GM21737 (cell line): ENCODE results near the gene DAD1.

Experiments
- ATAC-seq: cut with Tn5 transposase; IDR thresholded peaks from one replicate; pipeline ENCODE4 v1.9.1; 2021; ENCODE audit warnings: mild to moderate bottlenecking, moderate library complexity; ENCODE audit not compliant: unreplicated experiment

DAD1 gene

GRCh38 chr14:22521449-22522239 is 67.4 kb downstream of the DAD1 start:
- no peak for ATAC-seq

GRCh38 chr14:22520796-22521195 is 68.2 kb downstream of the DAD1 start:
- no peak for ATAC-seq

GRCh38 chr14:22519877-22520685 is 68.9 kb downstream of the DAD1 start:
- no peak for ATAC-seq

- ATAC-seq = no peak
These were observed 71.0 kb downstream of the DAD1 start for GRCh38 chr14:22518073-22518472.

- ATAC-seq = no peak
These were observed 71.8 kb downstream of the DAD1 start for GRCh38 chr14:22517117-22517720.

GRCh38 chr14:22515929-22516328 is 73.1 kb downstream of the DAD1 start:
- no peak for ATAC-seq
